ENCODE data around the gene PPP1R14D. TPM values are rescaled to one million over a fixed set of nuclear protein-coding genes. Genes with fewer than 3 reads are reported as not detected.

PPP1R14D gene
- total and polyA plus RNA-seq, 7 donors, result not detected

GRCh38 chr15:40793216-40793989 lies 35.1 kb downstream of the PPP1R14D start:
- no peak for TF ChIP-seq CTCF (IDR thresholded peaks at IDR 0.05)
- H3K4me3 ChIP-seq, result no peak overlapping the region
- intact Hi-C loops (cut with DNase I), result no loop called here
- H3K36me3 ChIP-seq (ENCODE audit: insufficient read depth in 1 of 2, low read depth in 1 of 2), result peaks cover 0 to 8% of the 10 kb centered on the region in 2 donors
- WGBS, 3 donors, result 70 to 75% (median 74%) methylated on average over 9 of the region's 9 CpGs
- no peaks in the 10 kb centered on the region for H3K27me3 ChIP-seq (ENCODE audit: insufficient read depth in 3 of 3, low read length in 2 of 3)
- DNase-seq (peak; percentile 36 to 58), ATAC-seq (peak in 3 of 4 donors; percentile 58 to 62 (median 59))
- peaks cover 13% of the 10 kb centered on the region for H3K4me1 ChIP-seq
- H3K9me3 ChIP-seq, result no peaks in the 10 kb centered on the region
- no peak overlapping the region for H3K27ac ChIP-seq

DNA sequence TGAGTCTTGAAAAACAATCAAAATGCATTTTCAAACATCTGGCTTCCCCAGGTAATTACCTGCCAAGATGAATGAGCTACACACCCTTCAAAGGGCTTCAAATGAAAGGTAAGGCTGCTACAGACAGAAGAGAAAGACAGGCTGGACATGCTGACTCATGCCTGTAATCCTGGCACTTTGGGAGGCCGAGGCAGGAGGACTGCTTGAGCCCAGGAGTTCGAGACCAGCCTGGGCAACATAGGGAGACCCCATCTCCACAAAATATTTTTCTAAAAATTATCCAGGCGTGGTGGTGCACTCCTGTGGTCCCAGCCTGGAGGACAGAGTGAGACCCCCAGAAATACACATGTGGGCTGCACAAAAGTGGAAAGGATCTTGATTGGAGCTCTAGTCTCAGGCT lies 36.1 kb downstream of the PPP1R14D start:
- H3K27me3 ChIP-seq (ENCODE audit: insufficient read depth in 3 of 3, low read length in 2 of 3), result no peaks in the 10 kb centered on the region
- H3K36me3 ChIP-seq (ENCODE audit: insufficient read depth in 1 of 2, low read depth in 1 of 2), result peaks cover 0 to 8% of the 10 kb centered on the region in 2 donors
- ATAC-seq (no peak), DNase-seq (no peak)
- TF ChIP-seq CTCF (IDR thresholded peaks at IDR 0.05), result no peak
- H3K4me3 ChIP-seq, result no peak overlapping the region
- no peaks in the 10 kb centered on the region for H3K9me3 ChIP-seq
- H3K4me1 ChIP-seq, result peaks cover 20% of the 10 kb centered on the region
- no peak overlapping the region for H3K27ac ChIP-seq
- WGBS, 3 donors, result 85 to 99% (median 94%) methylated on average over 3 of the region's 3 CpGs
- intact Hi-C loops (cut with DNase I), result no loop called here

DNA sequence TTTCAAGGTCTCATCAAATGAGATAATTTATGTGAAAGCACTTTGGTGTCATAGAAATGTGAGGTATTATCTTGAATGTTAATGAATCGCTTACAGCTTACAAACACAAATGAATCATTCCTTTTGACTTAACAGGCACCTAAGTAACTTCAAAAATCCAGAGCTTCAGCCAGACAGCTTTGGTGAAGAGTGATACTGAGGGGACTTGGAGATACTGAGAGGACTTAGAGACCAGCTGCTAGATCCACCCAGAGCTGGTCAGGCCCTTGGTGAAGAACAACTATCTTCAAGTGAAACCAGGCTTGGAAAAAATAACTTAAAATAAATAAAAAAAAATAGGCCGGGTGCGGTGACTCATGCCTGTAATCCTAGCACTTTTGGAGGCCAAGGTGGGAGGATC lies 37.8 kb downstream of the PPP1R14D start:
- Histone ChIP-seq H3K27ac (peak overlapping the region; percentile 58), H3K4me1 (peaks cover 24% of the 10 kb centered on the region), H3K36me3 (ENCODE audit: insufficient read depth in 1 of 2, low read depth in 1 of 2) (peaks cover 0 to 8% of the 10 kb centered on the region in 2 donors), H3K27me3 (ENCODE audit: insufficient read depth in 3 of 3, low read length in 2 of 3) (no peaks in the 10 kb centered on the region), H3K4me3 (no peak overlapping the region), H3K9me3 (no peaks in the 10 kb centered on the region)
- intact Hi-C loops (cut with DNase I), result no loop called here
- DNase-seq (no peak), ATAC-seq (peak in 2 of 4 donors; percentile 5 to 11)
- no peak for TF ChIP-seq CTCF (IDR thresholded peaks at IDR 0.05)
- 61 to 79% (median 63%) methylated on average over 3 of the region's 3 CpGs for WGBS, 3 donors

DNA sequence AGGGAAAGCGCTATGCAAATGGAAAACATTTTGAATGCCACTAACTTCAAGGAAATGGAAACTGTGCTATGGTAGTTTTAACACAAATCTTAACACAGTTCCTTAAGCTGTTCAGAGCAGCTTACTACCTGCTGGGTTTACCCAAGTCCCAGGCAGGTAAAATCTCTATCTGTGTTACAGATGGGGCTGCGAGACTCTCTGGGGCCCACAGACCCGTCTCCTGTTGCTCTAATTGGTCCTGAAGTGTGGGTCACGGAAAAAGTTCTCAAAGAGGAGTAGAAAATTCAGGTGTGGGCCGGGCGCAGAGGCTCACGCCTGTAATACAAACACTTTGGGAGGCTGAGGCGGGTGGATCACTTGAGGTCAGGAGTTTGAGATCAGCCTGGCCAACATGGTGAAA lies 38.5 kb downstream of the PPP1R14D start:
- intact Hi-C loops (cut with DNase I), result loop anchor here (10.0 kb wide), 2 partner anchors 55 to 205 kb away; partner anchors contain the start of gene SPINT1 (in 2 of the 2)
- ATAC-seq (peak in 3 of 4 donors; percentile 17 to 63 (median 32)), DNase-seq (peak in 1 of 2 donors; percentile 28)
- peak overlapping the region; percentile 58 for H3K27ac ChIP-seq
- H3K36me3 ChIP-seq (ENCODE audit: insufficient read depth in 1 of 2, low read depth in 1 of 2), result peaks cover 0 to 8% of the 10 kb centered on the region in 2 donors
- TF ChIP-seq CTCF (IDR thresholded peaks at IDR 0.05), result no peak
- H3K4me3 ChIP-seq, result no peak overlapping the region
- H3K27me3 ChIP-seq (ENCODE audit: insufficient read depth in 3 of 3, low read length in 2 of 3), result no peaks in the 10 kb centered on the region
- peaks cover 24% of the 10 kb centered on the region for H3K4me1 ChIP-seq
- WGBS, 3 donors, result 71 to 95% (median 82%) methylated on average over 8 of the region's 8 CpGs
- no peaks in the 10 kb centered on the region for H3K9me3 ChIP-seq

All from psoas muscle (tissue), 8 donors.